Measurements from ENCODE around the gene SNAPC4. TPM values are rescaled to one million over a fixed set of nuclear protein-coding genes. Genes with fewer than 3 reads are reported as not detected.

SNAPC4 gene
- total RNA-seq, 1 donor from 2014 or later: 9.4 TPM

DNA sequence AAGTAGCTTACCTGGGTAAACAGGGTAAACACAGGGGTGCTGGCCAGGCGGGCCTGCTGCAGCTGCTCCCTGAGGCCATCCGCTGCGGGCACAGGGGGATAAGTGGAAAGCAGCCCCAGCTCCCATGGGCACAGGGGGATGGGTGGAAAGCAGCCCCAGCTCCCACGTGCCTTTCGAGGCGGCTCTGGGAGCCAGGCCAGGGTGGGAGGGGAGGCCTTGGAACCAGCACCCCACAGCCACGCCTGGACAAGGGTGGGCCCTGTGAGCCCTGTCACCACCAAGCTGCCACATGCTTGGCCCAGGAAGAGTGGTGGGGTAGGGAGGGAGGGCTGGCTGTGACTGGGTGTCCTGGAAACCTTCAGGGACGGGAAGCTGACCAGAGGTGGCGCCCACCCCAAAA, 18.7 kb downstream of the SNAPC4 start:
- intact Hi-C loops (cut with DNase I): no loop called here

GRCh38 chr9:136380381-136380780, 19.6 kb downstream of the SNAPC4 start:
- peaks cover 41 to 69% of the 10 kb centered on the region in 2 donors for H3K36me3 ChIP-seq

More for the DNA sequence above, 18.7 kb downstream of the SNAPC4 start:
- no peaks in the 10 kb centered on the region for H3K27me3 ChIP-seq
- H3K27ac ChIP-seq: no peak overlapping the region
- H3K4me1 ChIP-seq: no peaks in the 10 kb centered on the region
- no peak for DNase-seq (ENCODE audit: low spot score in 2 of 2)
- TF ChIP-seq, protein P1, sequence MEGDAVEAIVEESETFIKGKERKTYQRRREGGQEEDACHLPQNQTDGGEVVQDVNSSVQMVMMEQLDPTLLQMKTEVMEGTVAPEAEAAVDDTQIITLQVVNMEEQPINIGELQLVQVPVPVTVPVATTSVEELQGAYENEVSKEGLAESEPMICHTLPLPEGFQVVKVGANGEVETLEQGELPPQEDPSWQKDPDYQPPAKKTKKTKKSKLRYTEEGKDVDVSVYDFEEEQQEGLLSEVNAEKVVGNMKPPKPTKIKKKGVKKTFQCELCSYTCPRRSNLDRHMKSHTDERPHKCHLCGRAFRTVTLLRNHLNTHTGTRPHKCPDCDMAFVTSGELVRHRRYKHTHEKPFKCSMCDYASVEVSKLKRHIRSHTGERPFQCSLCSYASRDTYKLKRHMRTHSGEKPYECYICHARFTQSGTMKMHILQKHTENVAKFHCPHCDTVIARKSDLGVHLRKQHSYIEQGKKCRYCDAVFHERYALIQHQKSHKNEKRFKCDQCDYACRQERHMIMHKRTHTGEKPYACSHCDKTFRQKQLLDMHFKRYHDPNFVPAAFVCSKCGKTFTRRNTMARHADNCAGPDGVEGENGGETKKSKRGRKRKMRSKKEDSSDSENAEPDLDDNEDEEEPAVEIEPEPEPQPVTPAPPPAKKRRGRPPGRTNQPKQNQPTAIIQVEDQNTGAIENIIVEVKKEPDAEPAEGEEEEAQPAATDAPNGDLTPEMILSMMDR (IDR thresholded peaks at IDR 0.05): no peak
- peaks cover 41 to 69% of the 10 kb centered on the region in 2 donors for H3K36me3 ChIP-seq
- H3K9me3 ChIP-seq: no peaks in the 10 kb centered on the region
- no peak overlapping the region for H3K4me3 ChIP-seq

DNA sequence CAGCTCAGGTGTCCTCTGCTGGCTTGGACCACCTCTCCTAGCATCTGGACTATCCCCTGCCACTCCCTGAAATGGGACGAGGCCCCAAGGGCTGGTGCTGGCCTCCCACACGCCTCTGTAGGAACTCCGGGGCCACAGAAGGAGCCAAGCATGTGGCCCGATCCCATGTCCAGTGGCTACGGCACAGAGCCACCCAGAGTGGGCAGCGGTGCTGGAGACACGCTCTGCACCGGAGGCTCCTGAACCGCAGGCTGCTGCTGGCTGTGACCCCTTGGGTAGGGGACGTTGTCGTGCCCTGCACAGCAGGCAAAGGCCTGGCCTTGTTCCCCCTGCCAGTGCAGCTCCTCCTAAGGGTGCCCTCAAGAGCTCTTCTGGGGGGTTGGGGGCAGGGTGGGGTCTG, 20.1 kb downstream of the SNAPC4 start:
- TF ChIP-seq, protein P1 (IDR thresholded peaks at IDR 0.05): no peak
- H3K4me3 ChIP-seq: no peak overlapping the region
- DNase-seq (ENCODE audit: low spot score in 2 of 2): no peak
- H3K27me3 ChIP-seq: no peaks in the 10 kb centered on the region
- no peaks in the 10 kb centered on the region for H3K4me1 ChIP-seq
- no peaks in the 10 kb centered on the region for H3K9me3 ChIP-seq
- intact Hi-C loops (cut with DNase I): no loop called here
- peaks cover 41 to 68% of the 10 kb centered on the region in 2 donors for H3K36me3 ChIP-seq
- no peak overlapping the region for H3K27ac ChIP-seq

More at GRCh38 chr9:136380381-136380780, 19.6 kb downstream of the SNAPC4 start:
- no peaks in the 10 kb centered on the region for H3K9me3 ChIP-seq
- no peak overlapping the region for H3K4me3 ChIP-seq
- no peak overlapping the region for H3K27ac ChIP-seq
- intact Hi-C loops (cut with DNase I): no loop called here
- no peak for DNase-seq (ENCODE audit: low spot score in 2 of 2)
- TF ChIP-seq, protein P1 (IDR thresholded peaks at IDR 0.05): no peak
- no peaks in the 10 kb centered on the region for H3K4me1 ChIP-seq
- H3K27me3 ChIP-seq: no peaks in the 10 kb centered on the region

- no peak overlapping the region for H3K4me3 ChIP-seq
- intact Hi-C loops (cut with DNase I): no loop called here
Observed at GRCh38 chr9:136379401-136379800, 20.6 kb downstream of the SNAPC4 start.

DNA sequence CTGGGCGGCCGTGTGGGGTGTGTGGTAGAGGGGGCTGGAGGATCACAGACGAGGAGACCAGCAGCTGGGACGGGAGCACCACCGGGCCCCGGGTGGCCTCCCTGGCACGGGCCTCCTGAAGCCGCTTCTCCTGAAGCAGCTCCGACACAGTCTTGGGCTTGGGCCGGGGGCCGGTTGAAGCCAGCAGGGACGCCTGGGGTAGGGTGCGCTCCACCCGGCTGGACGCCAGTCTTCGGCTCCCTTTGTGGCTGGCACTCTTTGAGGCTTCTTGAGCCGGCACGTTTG, 21.0 kb downstream of the SNAPC4 start:
- H3K9me3 ChIP-seq: no peaks in the 10 kb centered on the region
- TF ChIP-seq, protein P1 (IDR thresholded peaks at IDR 0.05): no peak
- intact Hi-C loops (cut with DNase I): no loop called here
- H3K4me1 ChIP-seq: no peaks in the 10 kb centered on the region
- no peak overlapping the region for H3K4me3 ChIP-seq
- H3K36me3 ChIP-seq: peaks cover 41 to 58% of the 10 kb centered on the region in 2 donors
- no peak overlapping the region for H3K27ac ChIP-seq
- H3K27me3 ChIP-seq: no peaks in the 10 kb centered on the region
- no peak for DNase-seq (ENCODE audit: low spot score in 2 of 2)

More at GRCh38 chr9:136379401-136379800, 20.6 kb downstream of the SNAPC4 start:
- no peak for DNase-seq (ENCODE audit: low spot score in 2 of 2)
- Histone ChIP-seq H3K27ac (no peak overlapping the region), H3K9me3 (no peaks in the 10 kb centered on the region), H3K4me1 (no peaks in the 10 kb centered on the region), H3K36me3 (peaks cover 41 to 63% of the 10 kb centered on the region in 2 donors), H3K27me3 (no peaks in the 10 kb centered on the region)
- TF ChIP-seq, protein P1 (IDR thresholded peaks at IDR 0.05): no peak
